AG09309 (cell line): ENCODE results near the gene ANXA5.

Experiments
- DNase-seq: peaks from one replicate; pipeline ENCODE4 v3.0.0-alpha.2; 2010; ENCODE audit warnings: low read depth
- H3K4me3 ChIP-seq: 2 replicates; pipeline ENCODE4 v1.5.1; 2011; ENCODE audit warnings: mild to moderate bottlenecking, low read depth, low read length, moderate library complexity; ENCODE audit not compliant: control insufficient read depth
- CTCF ChIP-seq: IDR thresholded peaks from 2 replicates; pipeline ENCODE4 v1.5.1; 2011; ENCODE audit warnings: mild to moderate bottlenecking, low read depth, low read length, inconsistent platforms; ENCODE audit not compliant: insufficient read depth, control insufficient read depth; ENCODE audit errors: missing control alignments

ANXA5 gene

DNA sequence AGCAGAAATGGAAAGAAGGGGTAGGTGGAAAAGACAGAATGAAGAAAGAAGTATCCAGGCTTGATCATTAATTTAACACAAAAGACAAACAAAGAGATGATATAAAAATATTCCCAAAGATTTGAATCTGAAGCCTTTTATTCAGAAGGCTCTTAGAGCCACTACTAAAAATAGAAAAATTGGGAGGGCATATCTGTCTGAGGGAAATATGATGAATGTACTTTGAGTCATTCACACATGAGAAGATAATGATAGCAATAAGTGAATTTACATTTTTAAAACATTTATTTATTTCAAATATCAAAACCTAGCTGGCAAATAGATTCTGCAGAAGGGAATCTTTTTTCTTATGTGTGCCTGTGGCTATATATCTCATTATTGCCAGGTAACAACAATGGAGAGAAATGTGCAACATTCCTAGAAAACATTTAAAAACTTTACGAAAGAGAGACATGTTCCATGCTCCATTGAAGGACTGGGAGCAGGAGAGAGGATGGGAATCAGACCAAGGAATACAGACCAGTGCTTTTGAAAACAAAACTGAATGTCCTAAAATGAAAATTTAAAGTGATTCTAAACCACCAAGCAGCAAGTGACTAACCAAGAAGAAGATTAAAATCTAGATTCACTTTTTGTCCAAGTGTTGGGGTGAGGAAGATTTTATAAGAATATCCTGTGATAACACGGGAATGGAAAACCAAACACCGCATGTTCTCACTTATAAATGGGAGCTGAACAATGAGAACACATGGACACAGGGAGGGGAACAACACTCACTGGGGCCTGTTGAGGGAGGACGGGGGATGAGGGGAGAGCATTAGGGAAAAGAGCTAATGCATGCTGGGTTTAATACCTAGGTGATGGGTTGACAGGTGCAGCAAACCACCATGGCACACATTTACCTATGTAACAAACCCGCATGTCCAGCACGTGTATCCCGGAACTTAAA, 41.2 kb downstream of the ANXA5 start:
- TF ChIP-seq CTCF: no peak
- no peak for DNase-seq
- H3K4me3 ChIP-seq: no peak overlapping the region

DNA sequence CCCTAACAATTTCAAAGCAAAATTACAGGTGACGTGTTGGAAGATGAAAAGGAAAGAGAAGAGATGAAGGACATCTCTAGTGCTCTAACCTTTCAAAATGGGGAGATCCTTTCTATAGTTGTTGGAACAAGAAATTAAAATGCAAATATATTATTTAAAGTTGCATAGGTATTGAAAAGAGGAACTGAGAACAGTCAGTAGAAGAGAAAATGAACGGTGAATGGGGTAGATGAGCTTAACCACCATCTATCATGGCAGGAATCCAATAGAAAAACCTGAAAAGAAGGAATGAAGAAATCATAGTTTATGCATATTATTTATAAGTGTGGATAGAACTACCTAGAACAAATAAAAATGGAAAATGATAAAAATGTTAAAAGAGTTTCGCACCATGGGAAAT, 42.0 kb downstream of the ANXA5 start:
- H3K4me3 ChIP-seq: no peak overlapping the region
- no peak for TF ChIP-seq CTCF
- no peak for DNase-seq

- no peak overlapping the region for H3K4me3 ChIP-seq
- no peak for DNase-seq
- TF ChIP-seq CTCF: no peak
Observed at GRCh38 chr4:121653986-121654385, 42.8 kb downstream of the ANXA5 start.

DNA sequence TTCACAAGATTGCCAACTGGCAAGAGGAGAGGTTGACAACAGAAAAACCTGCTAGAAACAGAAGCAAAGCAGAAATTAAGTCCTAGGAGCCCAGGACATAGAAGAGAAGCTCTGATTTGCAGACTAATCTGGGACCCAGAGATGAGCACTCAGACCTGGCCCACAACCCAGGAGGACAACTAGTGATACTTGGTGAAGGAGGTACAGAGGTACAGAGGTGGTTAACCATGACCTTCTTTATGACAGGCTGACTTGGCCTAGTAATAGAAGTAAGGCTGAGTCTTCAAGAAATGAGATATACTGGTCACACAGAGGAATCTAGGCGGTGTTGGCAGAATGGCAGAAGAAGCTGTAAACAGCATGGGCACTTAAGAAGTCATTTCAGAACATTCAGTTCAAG, 43.6 kb downstream of the ANXA5 start:
- TF ChIP-seq CTCF: no peak
- no peak overlapping the region for H3K4me3 ChIP-seq
- no peak for DNase-seq

- DNase-seq: no peak
- no peak for TF ChIP-seq CTCF
- no peak overlapping the region for H3K4me3 ChIP-seq
Observed at GRCh38 chr4:121651597-121651996, 45.2 kb downstream of the ANXA5 start.

DNA sequence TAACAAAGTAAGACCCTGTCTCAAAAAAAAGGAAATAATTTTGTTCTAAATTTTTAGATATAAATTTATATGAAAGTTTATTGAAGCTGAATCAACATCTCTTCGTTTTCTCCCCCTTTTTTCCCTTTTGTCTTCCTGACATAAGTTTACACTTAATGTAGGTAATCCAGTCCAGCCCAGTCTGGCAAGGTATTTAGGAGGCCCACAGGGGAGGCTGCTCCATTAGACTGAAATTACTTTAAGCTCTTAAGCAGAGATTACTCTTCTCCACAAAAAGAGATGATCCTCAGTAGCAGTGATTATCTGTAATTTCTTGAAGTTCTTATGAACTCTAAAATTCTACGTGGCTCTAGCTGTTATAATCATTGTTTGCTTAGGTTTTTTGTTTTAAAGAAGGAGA, 46.0 kb downstream of the ANXA5 start:
- no peak for DNase-seq
- TF ChIP-seq CTCF: no peak
- no peak overlapping the region for H3K4me3 ChIP-seq
